Testis (tissue), 3 donors: ENCODE measurements around the gene MTUS2. TPM values are rescaled to one million over a fixed set of nuclear protein-coding genes. Genes with fewer than 3 reads are reported as not detected.

Experiments used
- DNase-seq: peaks from one replicate; pipeline ENCODE4 v3.0.0-alpha.2; 2019
- H3K27ac ChIP-seq, 2 donors: fragments of 200-600 bp; sonication (generic); one replicate each; pipeline ENCODE4 v1.5.1; 2019
- H3K27me3 ChIP-seq: fragments of 200-600 bp; sonication (generic); one replicate; pipeline ENCODE4 v1.5.1; 2019
- H3K36me3 ChIP-seq: fragments of 200-600 bp; sonication (generic); one replicate; pipeline ENCODE4 v1.5.1; 2017; ENCODE audit warnings: low read depth; ENCODE audit errors: missing control alignments
- H3K4me1 ChIP-seq: fragments of 200-600 bp; sonication (generic); one replicate; pipeline ENCODE4 v1.5.1; 2019
- H3K4me3 ChIP-seq, 2 donors: fragments of 200-600 bp; sonication (generic); one replicate each; pipeline ENCODE4 v1.5.1; 2017 to 2019
- H3K9me3 ChIP-seq: fragments of 200-600 bp; sonication (generic); one replicate; pipeline ENCODE4 v1.5.1; 2017
- CTCF ChIP-seq, 3 experiments: fragments of 450-650 bp in 2 of 3; fragments of 200-600 bp in 1 of 3; sonication (generic) in 1 of 3; IDR thresholded peaks; one replicate each; pipeline ENCODE4 v1.5.1; 2016 to 2019; ENCODE audit warnings: antibody characterized with exemption in 3 of 3, mild to moderate bottlenecking in 2 of 3, moderate library complexity in 1 of 3
- POLR2A ChIP-seq: fragments of 450-650 bp; IDR thresholded peaks from one replicate; pipeline ENCODE4 v1.6.1; 2017; ENCODE audit warnings: antibody characterized with exemption, mild to moderate bottlenecking, moderate library complexity
- WGBS, 2 donors: methylation state at CpG; one replicate each; pipeline ENCODE4 v1.1.5; 2018; 5-methylcytosine and 5-hydroxymethylcytosine counted together
- intact Hi-C: fragments of 100-400 bp; cut with DNase I; formaldehyde crosslinking; loops from one replicate; pipeline ENCODE4 v1.15.1; 2023; ENCODE audit warnings: low total_unique reads
- polyA plus RNA-seq: library from polyadenylated mRNA; stranded (reverse); fragments of 350-450 nt; fragmentation: Illumina TruSeq; extraction: RNeasy Lipid Tissue Mini Kit (QIAGEN cat#74804); gene quantifications from one replicate; pipeline ENCODE4 v1.2.3, GENCODE V29; 2014; ENCODE audit warnings: low read depth, low replicate concordance; ENCODE audit not compliant: insufficient read depth
- total RNA-seq, 2 donors: library from RNA; depleted of rRNA; stranded (reverse); fragments of >200 nt; gene quantifications; one replicate each; pipeline ENCODE4 v1.2.3, GENCODE V29; 2016

The MTUS2 gene
- total and polyA plus RNA-seq, 3 donors from 2014 or later, result 2.1 to 9.2 (median 8.3) TPM

- intact Hi-C loops, result no loop called here
- Histone ChIP-seq H3K27ac (no peak overlapping the region), H3K36me3 (no peaks in the 10 kb centered on the region), H3K4me3 (no peak overlapping the region), H3K27me3 (no peaks in the 10 kb centered on the region), H3K9me3 (no peaks in the 10 kb centered on the region), H3K4me1 (no peaks in the 10 kb centered on the region)
- TF ChIP-seq CTCF (IDR thresholded peaks at IDR 0.05), result no peak
- DNase-seq, result no peak
- 81 to 87% methylated on average over 3 of the region's 3 CpGs for WGBS, 2 donors
Measured at GRCh38 chr13:29397265-29397664, 577.1 kb downstream of the MTUS2 start.

GRCh38 chr13:29402166-29402636 is 582.1 kb downstream of the MTUS2 start:
- WGBS, 2 donors, result 32 to 45% methylated on average over 5 of the region's 5 CpGs
- Histone ChIP-seq H3K4me1 (no peaks in the 10 kb centered on the region), H3K27me3 (no peaks in the 10 kb centered on the region), H3K4me3 (no peak overlapping the region), H3K36me3 (no peaks in the 10 kb centered on the region), H3K27ac (no peak overlapping the region), H3K9me3 (no peaks in the 10 kb centered on the region)
- intact Hi-C loops, result no loop called here
- TF ChIP-seq CTCF (IDR thresholded peaks at IDR 0.05), result no peak
- no peak for TF ChIP-seq POLR2A
- DNase-seq, result no peak

GRCh38 chr13:29405401-29405800 is 585.3 kb downstream of the MTUS2 start:
- H3K36me3 ChIP-seq, result no peaks in the 10 kb centered on the region
- no peak overlapping the region for H3K4me3 ChIP-seq
- no peaks in the 10 kb centered on the region for H3K27me3 ChIP-seq
- WGBS, 2 donors, result 80 to 92% methylated on average over 8 of the region's 8 CpGs
- no peak for TF ChIP-seq POLR2A
- TF ChIP-seq CTCF (IDR thresholded peaks at IDR 0.05), result no peak
- intact Hi-C loops, result no loop called here
- H3K4me1 ChIP-seq, result no peaks in the 10 kb centered on the region
- H3K27ac ChIP-seq, result no peak overlapping the region
- DNase-seq, result no peak
- no peaks in the 10 kb centered on the region for H3K9me3 ChIP-seq

- H3K27ac ChIP-seq, result no peak overlapping the region
- H3K27me3 ChIP-seq, result no peaks in the 10 kb centered on the region
- H3K9me3 ChIP-seq, result no peaks in the 10 kb centered on the region
- H3K4me1 ChIP-seq, result no peaks in the 10 kb centered on the region
- H3K36me3 ChIP-seq, result no peaks in the 10 kb centered on the region
- no peak for DNase-seq
- no peak for TF ChIP-seq CTCF (IDR thresholded peaks at IDR 0.05)
- TF ChIP-seq POLR2A, result no peak
- no peak overlapping the region for H3K4me3 ChIP-seq
- WGBS, 2 donors, result 90 to 95% methylated on average over 2 of the region's 2 CpGs
- intact Hi-C loops, result no loop called here
Measured at GRCh38 chr13:29411481-29411880, 591.3 kb downstream of the MTUS2 start.

GRCh38 chr13:29418026-29418425 is 597.9 kb downstream of the MTUS2 start:
- H3K36me3 ChIP-seq, result no peaks in the 10 kb centered on the region
- H3K4me3 ChIP-seq, result no peak overlapping the region
- H3K4me1 ChIP-seq, result no peaks in the 10 kb centered on the region
- TF ChIP-seq CTCF (IDR thresholded peaks at IDR 0.05) (peak in 1 of 3 experiments; percentile 12), POLR2A (no peak)
- intact Hi-C loops, result no loop called here
- DNase-seq, result no peak
- WGBS, 2 donors, result 81 to 82% methylated on average over 3 of the region's 3 CpGs
- H3K27me3 ChIP-seq, result no peaks in the 10 kb centered on the region
- no peaks in the 10 kb centered on the region for H3K9me3 ChIP-seq
- H3K27ac ChIP-seq, result no peak overlapping the region
